Stimulated activated CD4-positive, alpha-beta T cell treated with anti-CD3 and anti-CD28 coated beads, TNF-alpha, amount 100 ng/mL, for 48 hours (primary cell): ENCODE measurements around the gene OR14K1.
"Not testable (repeated sequence)": the region's sequence is repeated elsewhere in the genome, so short reads cannot be mapped to it uniquely, and the experiment has no call there.

ENCODE experiments used
- DNase-seq, 3 donors: peaks; one replicate each; pipeline ENCODE4 v3.0.0-alpha.2; 2020; ENCODE audit warnings: low read depth in 3 of 3

The OR14K1 gene

DNA sequence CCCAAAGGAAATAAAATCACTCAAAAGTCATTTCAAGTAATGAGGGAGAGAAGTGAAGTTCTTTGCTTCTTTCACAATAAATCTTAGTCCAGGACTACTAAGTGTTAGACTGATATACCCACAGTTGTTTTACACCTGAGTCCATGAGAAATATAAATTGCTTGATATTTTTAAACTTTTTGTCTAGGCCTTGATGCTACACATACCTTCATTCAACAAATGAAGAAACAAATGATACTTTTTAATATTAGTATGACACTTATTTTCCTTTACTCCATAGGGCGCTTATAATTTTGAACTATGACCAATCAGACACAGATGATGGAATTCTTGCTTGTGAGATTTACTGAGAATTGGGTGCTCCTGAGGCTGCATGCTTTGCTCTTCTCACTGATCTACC is at the start of gene OR14K1:
OR14K1 (plus strand) TSS at position 301 of the 400 bp plus-strand sequence; CDS start at position 301, 0 bp downstream.
- DNase-seq = no peak

- no peak for DNase-seq
These were observed 37.1 kb upstream of the OR14K1 start for GRCh38 chr1:247701338-247701737.

DNA sequence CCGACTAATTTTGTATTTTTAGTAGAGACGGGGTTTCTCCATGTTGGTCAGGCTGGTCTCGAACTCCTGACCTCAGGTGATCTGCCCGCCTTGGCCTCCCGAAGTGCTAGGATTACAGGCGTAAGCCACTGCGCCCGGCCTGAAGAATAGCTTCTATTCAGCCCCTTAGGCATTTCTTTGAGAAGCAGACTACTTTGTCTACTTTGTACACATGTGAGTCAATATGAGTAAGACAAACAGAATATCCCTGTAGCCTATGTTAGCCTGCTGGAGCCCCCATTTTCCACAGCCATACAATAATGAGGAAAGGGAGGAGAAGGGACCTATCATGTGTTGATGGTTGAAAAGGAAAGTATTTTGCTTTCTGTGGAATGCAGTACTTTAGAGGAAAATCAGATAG is 27.7 kb upstream of the OR14K1 start:
- DNase-seq = not testable (repeated sequence)

DNA sequence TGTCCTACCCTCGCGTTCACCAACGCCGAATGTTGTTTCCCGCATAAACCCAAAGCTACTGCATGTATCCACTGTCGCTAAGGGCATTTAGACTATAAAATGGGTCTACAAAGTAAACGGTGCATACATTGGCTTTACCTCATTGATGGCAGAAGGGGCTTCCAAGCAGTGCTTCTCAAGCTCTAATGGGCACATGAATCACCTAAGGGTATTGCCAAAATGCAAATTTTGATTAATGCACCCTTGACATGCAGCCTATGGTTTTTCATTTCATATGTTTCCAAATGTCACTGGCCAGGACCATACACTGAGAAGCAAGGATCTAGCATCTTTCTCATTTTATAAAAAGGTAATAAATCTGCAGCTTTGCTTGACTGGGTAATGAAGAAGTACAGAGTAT is 24.7 kb upstream of the OR14K1 start:
- DNase-seq = no peak

- no peak for DNase-seq
These were observed 21.9 kb upstream of the OR14K1 start, which contains the start of gene OR6F1 for GRCh38 chr1:247716546-247716945. Gene OR6F1, minus strand, starts transcription at chr1:247716646. Its CDS starts 3,891 bp downstream, at chr1:247712755.

GRCh38 chr1:247721222-247721621 is 17.2 kb upstream of the OR14K1 start:
- DNase-seq = no peak

GRCh38 chr1:247740721-247741120 is 2.3 kb downstream of the OR14K1 start:
- DNase-seq = no peak

GRCh38 chr1:247741756-247742155 is 3.3 kb downstream of the OR14K1 start:
- no peak for DNase-seq

- not testable (repeated sequence) for DNase-seq
These were observed 3.9 kb downstream of the OR14K1 start for GRCh38 chr1:247742215-247742760.

GRCh38 chr1:247746391-247746935 is 8.0 kb downstream of the OR14K1 start:
- no peak for DNase-seq

DNA sequence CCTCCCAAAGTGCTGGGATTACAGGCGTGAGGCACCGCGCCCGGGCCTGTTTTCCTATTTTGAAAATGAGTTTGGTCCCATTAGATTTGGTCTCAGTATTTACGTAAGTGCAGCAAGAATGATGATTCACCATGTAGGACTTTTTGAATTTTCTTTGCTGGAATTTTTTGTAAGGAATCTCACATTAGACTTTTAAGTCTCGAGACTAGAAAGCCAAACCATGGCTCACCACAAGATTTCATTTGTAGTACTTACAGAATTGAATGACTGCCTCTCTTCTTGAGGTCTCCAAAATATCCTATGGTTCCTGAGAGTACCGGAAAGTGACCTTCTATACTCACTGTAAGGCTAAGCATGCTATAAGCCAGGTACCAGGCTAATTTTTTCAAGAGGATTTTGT is 9.2 kb downstream of the OR14K1 start:
- DNase-seq = no peak

- DNase-seq = no peak
These were observed 9.6 kb downstream of the OR14K1 start, which contains the start of gene OR14A2 for GRCh38 chr1:247748041-247748440. Gene OR14A2, minus strand, starts transcription at chr1:247748141.

- no peak for DNase-seq
These were observed 11.5 kb downstream of the OR14K1 start for GRCh38 chr1:247749870-247750269.

GRCh38 chr1:247754311-247754710 is 15.9 kb downstream of the OR14K1 start:
- not testable (repeated sequence) for DNase-seq

GRCh38 chr1:247760456-247760855 is 22.0 kb downstream of the OR14K1 start, which contains the start of gene OR1C1:
Gene OR1C1, minus strand, starts transcription at chr1:247760556. Its CDS starts 2,150 bp downstream, at chr1:247758406.
- DNase-seq = no peak

GRCh38 chr1:247769603-247770002 is 31.2 kb downstream of the OR14K1 start:
- no peak for DNase-seq
